Kidney (tissue), 14 donors: ENCODE measurements around the gene ZKSCAN4. TPM values are rescaled to one million over a fixed set of nuclear protein-coding genes. Genes with fewer than 3 reads are reported as not detected.

Experiments
- DNase-seq, 5 donors: peaks; one replicate each; pipeline ENCODE4 v3.0.0-alpha.2; 2013 to 2020
- FAIRE-seq: peaks from 2 replicates; lab custom pipeline; 2012; peaks lifted over from hg19 to GRCh38; lab: Jason Lieb, UNC
- H3K27ac ChIP-seq, 2 donors: one replicate each; pipeline ENCODE4 v1.7.0; 2013; ENCODE audit warnings: low read depth in 2 of 2, low read length in 2 of 2, inconsistent platforms in 1 of 2
- H3K27me3 ChIP-seq: one replicate; pipeline ENCODE4 v1.7.1; 2013; ENCODE audit warnings: low read length, inconsistent platforms; ENCODE audit not compliant: control insufficient read depth, insufficient read depth
- H3K36me3 ChIP-seq, 3 donors: one replicate each; pipeline versions ENCODE4 v1.7.0 to v1.7.1; 2013; ENCODE audit warnings: low read length in 3 of 3, control low read depth in 1 of 3, inconsistent platforms in 1 of 3; ENCODE audit not compliant: insufficient read depth in 3 of 3, control insufficient read depth in 2 of 3
- H3K4me1 ChIP-seq, 3 donors: one replicate each; pipeline versions ENCODE4 v1.7.0 to v1.7.1; 2013; ENCODE audit warnings: low read length in 3 of 3, inconsistent platforms in 1 of 3, low read depth in 1 of 3; ENCODE audit not compliant: control insufficient read depth in 2 of 3, insufficient read depth in 2 of 3
- H3K4me3 ChIP-seq, 3 donors: one replicate each; pipeline versions ENCODE4 v1.7.0 to v1.8.1; 2013; ENCODE audit warnings: low read length in 3 of 3, control low read depth in 1 of 3, inconsistent platforms in 1 of 3
- H3K9ac ChIP-seq, 3 donors: one replicate each; pipeline versions ENCODE4 v1.7.0 to v1.7.1; 2013; ENCODE audit warnings: low read length in 3 of 3, control low read depth in 1 of 3, inconsistent platforms in 1 of 3
- H3K9me3 ChIP-seq, 3 donors: one replicate each; pipeline versions ENCODE4 v1.7.0 to v1.7.1; 2013; ENCODE audit warnings: low read length in 3 of 3, control low read depth in 1 of 3, inconsistent platforms in 1 of 3; ENCODE audit not compliant: control insufficient read depth in 2 of 3, insufficient read depth in 1 of 3
- CTCF ChIP-seq: IDR thresholded peaks from 3 replicates; pipeline ENCODE4 v1.5.1; 2012; ENCODE audit warnings: mild to moderate bottlenecking, moderate library complexity, borderline replicate concordance; ENCODE audit not compliant: insufficient read depth; ENCODE audit errors: extremely low read depth
- intact Hi-C: fragments of 100-400 bp; cut with DNase I; formaldehyde crosslinking; loops from one replicate; pipeline ENCODE4 v1.11.1; 2022
- polyA plus RNA-seq: library from polyadenylated mRNA; stranded (reverse); fragments of 350-450 nt; fragmentation: Illumina TruSeq; extraction: RNeasy Lipid Tissue Mini Kit (QIAGEN cat#74804); gene quantifications from one replicate; pipeline ENCODE4 v1.2.3, GENCODE V29; 2014; ENCODE audit warnings: low read depth, low replicate concordance; ENCODE audit not compliant: insufficient read depth
- total RNA-seq: library from RNA; stranded (reverse); fragmentation: NEBNext Ultra II Directional; extraction: Animal tissue kit (Norgen Biotek cat#: 25700); gene quantifications from one replicate; pipeline ENCODE4 v1.2.1, GENCODE V29; 2021
- donor health status: control.
- donor health status: control.
- donor health status: control.
- donor health status: control.
- donor health status: control.
- donor health status: DM: yes; HTN: yes; CAD: no.
- donor health status: Normal renal cell carcinoma (clear cell type).

ZKSCAN4 gene
- total and polyA plus RNA-seq, 2 donors from 2014 or later = 3.9 to 7.4 TPM

GRCh38 chr6:28251661-28252008, 434 bp downstream of the ZKSCAN4 start:
- H3K27ac ChIP-seq = no peak overlapping the region
- intact Hi-C loops = no loop called here
- no peaks in the 10 kb centered on the region for H3K27me3 ChIP-seq
- peaks cover 0 to 5% (median 2%) of the 10 kb centered on the region in 3 donors for H3K36me3 ChIP-seq
- peaks cover 0 to 12% (median 9%) of the 10 kb centered on the region in 3 donors for H3K4me1 ChIP-seq
- H3K9ac ChIP-seq = peak overlapping the region; percentile 72 to 91 (median 89)
- peak overlapping the region; percentile 93 to 99 (median 99) for H3K4me3 ChIP-seq
- no peaks in the 10 kb centered on the region for H3K9me3 ChIP-seq
- FAIRE-seq (no peak), DNase-seq (peak in 2 of 5 donors; percentile 47 to 64)
- TF ChIP-seq CTCF = no peak

DNA sequence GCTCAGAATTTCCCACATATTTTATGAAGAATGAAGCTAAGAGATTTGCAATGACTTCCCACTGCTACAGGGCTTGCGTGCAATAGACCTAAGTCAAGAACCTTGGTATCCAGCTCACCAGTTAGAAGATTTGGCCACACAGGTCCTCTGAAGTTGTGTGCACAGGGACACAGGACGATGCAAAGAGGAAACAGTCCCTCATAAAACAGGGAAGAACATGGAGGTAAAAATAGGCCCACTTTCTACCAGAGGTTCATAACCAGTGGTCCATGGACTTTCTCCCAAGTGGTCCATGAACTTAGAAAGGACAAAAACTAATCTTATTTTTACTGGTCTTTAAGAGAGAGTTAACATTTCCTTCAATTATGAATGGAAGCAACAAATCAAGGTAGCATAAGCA, 1.3 kb downstream of the ZKSCAN4 start:
- Histone ChIP-seq H3K4me1 (peaks cover 0 to 12% (median 9%) of the 10 kb centered on the region in 3 donors), H3K4me3 (peak overlapping the region; percentile 21 to 99 (median 99)), H3K27me3 (no peaks in the 10 kb centered on the region), H3K27ac (no peak overlapping the region), H3K9ac (no peak overlapping the region), H3K36me3 (peaks cover 2 to 8% (median 6%) of the 10 kb centered on the region in 3 donors), H3K9me3 (no peaks in the 10 kb centered on the region)
- DNase-seq = no peak
- TF ChIP-seq CTCF = no peak
- no peak for FAIRE-seq
- intact Hi-C loops = no loop called here

- TF ChIP-seq CTCF = no peak
- Histone ChIP-seq H3K9me3 (no peaks in the 10 kb centered on the region), H3K4me1 (peaks cover 0 to 12% (median 9%) of the 10 kb centered on the region in 3 donors), H3K27me3 (no peaks in the 10 kb centered on the region), H3K4me3 (no peak overlapping the region), H3K9ac (no peak overlapping the region), H3K36me3 (peaks cover 5 to 21% (median 15%) of the 10 kb centered on the region in 3 donors), H3K27ac (no peak overlapping the region)
- DNase-seq (no peak), FAIRE-seq (no peak)
- intact Hi-C loops = no loop called here
Measured at GRCh38 chr6:28248916-28249315, 3.2 kb downstream of the ZKSCAN4 start.
